ENCODE results near the gene TCEA2.
A peak's percentile ranks its signal among the peaks of the same experiment; 100 is the strongest.
"Not testable (repeated sequence)": the region's sequence is repeated elsewhere in the genome, so short reads cannot be mapped to it uniquely, and the experiment has no call there.

TCEA2 gene

GRCh38 chr20:64077876-64078551 is 15.0 kb downstream of the TCEA2 start:
- DNase-seq (ENCODE audit: low spot score) = no peak

- no peak for DNase-seq (ENCODE audit: low spot score)
These were observed 15.9 kb downstream of the TCEA2 start for GRCh38 chr20:64078934-64079272.

- DNase-seq (ENCODE audit: low spot score) = peak; percentile 57
These were observed 16.4 kb downstream of the TCEA2 start, which contains the start of gene RGS19 for GRCh38 chr20:64079273-64080012. RGS19 (minus strand) TSS chr20:64079518; CDS start chr20:64076886, 2,632 bp downstream.

- no peak for DNase-seq (ENCODE audit: low spot score)
These were observed 17.2 kb downstream of the TCEA2 start, which contains the start of gene OPRL1 for GRCh38 chr20:64080013-64080812. OPRL1 (plus strand) TSS chr20:64080082; CDS start chr20:64092721, 12,639 bp downstream.

- DNase-seq (ENCODE audit: low spot score) = no peak
These were observed 18.0 kb downstream of the TCEA2 start for GRCh38 chr20:64080813-64081623.

- DNase-seq (ENCODE audit: low spot score) = no peak
These were observed 18.6 kb downstream of the TCEA2 start for GRCh38 chr20:64081624-64081964.

DNA sequence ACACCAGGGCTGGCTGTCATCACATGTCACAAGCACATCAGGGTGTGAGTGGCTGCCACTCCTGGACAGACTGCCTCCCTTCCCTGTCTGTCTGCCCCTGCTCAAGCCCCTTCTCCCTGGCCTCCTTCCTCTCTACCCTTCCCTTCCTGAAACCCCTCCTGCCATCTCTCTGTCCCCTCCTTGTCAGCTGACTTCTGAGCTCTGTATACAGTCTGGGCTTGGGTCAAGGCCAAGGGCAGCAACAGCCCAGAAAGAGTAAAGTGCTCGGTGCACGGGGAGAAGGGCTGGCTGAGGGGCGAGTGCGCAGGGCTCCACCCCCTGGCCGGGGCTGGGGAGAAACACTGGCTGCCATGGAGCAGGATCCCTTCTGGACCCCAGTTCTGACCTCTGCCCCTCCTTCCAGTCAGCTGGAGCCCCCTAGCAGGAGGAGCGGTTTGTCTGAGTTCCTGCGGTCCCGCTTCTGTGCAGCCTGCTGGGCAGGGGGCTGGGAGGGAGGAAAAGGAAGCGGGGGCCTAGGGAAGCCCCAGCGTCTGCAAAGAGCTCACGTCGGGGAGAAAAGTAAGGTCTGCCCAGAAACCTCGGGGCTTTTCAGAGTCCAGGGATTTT is 19.2 kb downstream of the TCEA2 start:
- no peak for DNase-seq (ENCODE audit: low spot score)

GRCh38 chr20:64082820-64083377 is 19.9 kb downstream of the TCEA2 start:
- DNase-seq (ENCODE audit: low spot score) = no peak

- peak; percentile 75 for DNase-seq (ENCODE audit: low spot score)
These were observed 20.4 kb downstream of the TCEA2 start for GRCh38 chr20:64083378-64083803.

DNA sequence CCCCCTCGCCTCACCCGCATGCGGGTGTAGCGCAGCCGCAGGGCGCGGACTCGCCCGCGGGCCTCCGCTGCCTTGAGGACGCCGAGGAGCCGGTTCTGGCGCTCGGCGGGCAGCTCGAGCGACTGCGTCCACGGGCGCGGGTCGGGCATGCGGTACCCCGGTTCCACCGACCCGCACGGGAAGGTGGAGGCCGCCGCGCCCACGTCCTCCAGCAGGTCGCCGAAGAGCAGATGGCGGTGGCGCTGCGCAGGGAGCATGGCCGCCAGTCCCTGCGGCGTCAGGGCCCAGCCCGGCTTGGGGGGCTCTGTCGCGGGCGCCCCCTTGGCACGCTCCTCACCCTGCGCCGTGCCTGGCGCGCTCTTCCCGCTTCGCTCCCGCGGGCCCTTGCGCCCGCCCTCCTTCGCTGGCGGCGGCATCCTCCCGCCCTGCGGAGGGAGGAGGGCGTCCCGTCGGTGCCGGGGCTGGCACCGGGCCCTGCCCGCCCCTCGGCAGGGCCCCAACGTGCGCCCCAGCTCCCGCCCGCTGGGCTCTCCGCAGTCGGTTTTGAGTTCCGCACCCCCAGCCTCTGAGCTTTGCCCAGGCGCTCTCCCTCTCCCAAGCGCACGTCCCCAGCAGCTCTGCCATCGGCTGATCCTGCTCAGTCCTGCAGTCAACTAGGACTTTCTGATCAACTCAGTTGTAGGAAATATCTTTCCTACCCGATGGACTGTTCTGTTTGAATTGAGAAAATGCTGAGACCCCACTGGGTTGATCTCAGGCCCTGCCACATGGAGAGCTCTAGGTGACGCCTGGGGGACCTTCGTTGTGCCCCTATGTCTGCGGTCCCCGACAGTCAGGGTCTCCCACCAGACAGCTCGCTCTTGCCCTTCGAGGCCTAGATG is 21.0 kb downstream of the TCEA2 start, which contains the start of gene LKAAEAR1:
LKAAEAR1 (minus strand) TSS at position 595 of the 881 bp plus-strand sequence; CDS start at position 416, 179 bp downstream.
- no peak for DNase-seq (ENCODE audit: low spot score)

DNA sequence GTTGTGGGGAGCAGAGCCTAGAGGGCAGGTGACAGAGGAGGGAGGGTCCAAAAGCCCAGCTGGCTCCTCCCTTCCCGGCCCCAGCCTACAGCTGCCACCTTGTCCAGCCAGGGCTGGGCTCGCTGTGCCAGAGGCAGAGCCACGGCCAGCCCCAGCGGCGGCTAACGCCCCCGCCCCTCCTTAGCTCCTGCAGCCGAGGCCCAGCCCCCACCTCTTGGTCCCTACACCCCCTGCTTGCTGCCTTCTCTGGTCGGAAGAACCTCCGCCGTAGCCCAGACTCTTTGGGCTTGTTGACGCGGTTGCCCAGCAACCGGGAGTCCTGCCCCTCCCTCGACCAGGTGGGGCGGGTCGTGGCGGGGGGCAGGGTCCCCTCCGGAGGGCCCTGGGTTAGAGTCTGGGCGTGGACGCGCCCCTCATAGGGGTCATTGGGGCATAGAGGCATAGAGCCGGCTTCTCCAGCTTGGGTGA is 21.7 kb downstream of the TCEA2 start:
- no peak for DNase-seq (ENCODE audit: low spot score)

DNA sequence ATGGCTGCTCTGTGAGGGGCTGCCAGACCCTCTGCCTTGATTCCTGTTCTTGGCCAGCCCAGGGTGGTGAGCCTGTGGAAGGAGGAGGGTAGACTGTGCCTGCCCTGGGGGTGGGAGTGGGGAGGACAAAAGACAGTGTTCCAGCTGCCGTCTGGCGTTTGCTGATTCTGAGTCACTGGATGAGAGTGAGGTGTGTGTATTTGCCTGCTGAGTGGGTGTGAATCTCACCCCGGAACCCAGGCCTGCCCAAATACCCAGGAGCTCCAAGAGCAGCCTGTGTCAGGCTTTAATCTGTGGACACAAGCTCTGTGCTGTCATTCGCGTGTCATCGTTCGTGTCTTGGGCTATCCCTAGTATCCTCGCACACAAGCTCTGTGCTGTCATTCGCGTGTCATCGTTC is 23.8 kb downstream of the TCEA2 start:
- no peak for DNase-seq (ENCODE audit: low spot score)

- not testable (repeated sequence) for DNase-seq (ENCODE audit: low spot score)
These were observed 24.3 kb downstream of the TCEA2 start for GRCh38 chr20:64087226-64087825.

GRCh38 chr20:64088586-64088985 is 25.6 kb downstream of the TCEA2 start:
- DNase-seq (ENCODE audit: low spot score) = not testable (repeated sequence)

GRCh38 chr20:64090165-64090564 is 27.2 kb downstream of the TCEA2 start:
- DNase-seq (ENCODE audit: low spot score) = peak; percentile 93

DNA sequence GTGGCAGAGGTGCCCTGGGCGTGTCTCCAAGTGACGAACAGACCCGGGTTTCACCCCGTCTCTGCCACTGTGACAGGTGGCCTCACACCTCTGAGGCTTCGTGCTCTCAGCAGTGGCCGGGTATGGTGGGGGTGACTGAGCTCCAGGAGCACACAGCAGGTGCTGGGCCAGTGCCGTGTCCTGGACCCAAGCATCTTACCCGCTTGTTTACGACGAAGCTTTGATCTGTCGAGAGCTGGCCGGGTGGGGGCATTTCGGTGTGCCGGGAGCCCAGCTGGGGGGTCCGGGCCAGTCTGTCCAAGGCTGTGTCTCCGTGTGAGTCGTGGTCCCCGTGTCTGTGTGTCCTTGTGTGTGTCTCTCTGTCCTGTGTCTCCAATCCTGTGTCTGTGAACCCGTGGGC is 28.3 kb downstream of the TCEA2 start:
- no peak for DNase-seq (ENCODE audit: low spot score)

- no peak for DNase-seq (ENCODE audit: low spot score)
These were observed 28.8 kb downstream of the TCEA2 start for GRCh38 chr20:64091770-64092169.

GRCh38 chr20:64092258-64093012 is 29.4 kb downstream of the TCEA2 start:
- no peak for DNase-seq (ENCODE audit: low spot score)
